Stimulated activated CD4-positive, alpha-beta T cell treated with anti-CD3 and anti-CD28 coated beads, Interleukin-4, amount 100 ng/mL, for 24 hours (primary cell): ENCODE measurements around the gene ACKR2.

Experiments used
- DNase-seq: peaks from one replicate; pipeline ENCODE4 v3.0.0-alpha.2; 2020

The ACKR2 gene

DNA sequence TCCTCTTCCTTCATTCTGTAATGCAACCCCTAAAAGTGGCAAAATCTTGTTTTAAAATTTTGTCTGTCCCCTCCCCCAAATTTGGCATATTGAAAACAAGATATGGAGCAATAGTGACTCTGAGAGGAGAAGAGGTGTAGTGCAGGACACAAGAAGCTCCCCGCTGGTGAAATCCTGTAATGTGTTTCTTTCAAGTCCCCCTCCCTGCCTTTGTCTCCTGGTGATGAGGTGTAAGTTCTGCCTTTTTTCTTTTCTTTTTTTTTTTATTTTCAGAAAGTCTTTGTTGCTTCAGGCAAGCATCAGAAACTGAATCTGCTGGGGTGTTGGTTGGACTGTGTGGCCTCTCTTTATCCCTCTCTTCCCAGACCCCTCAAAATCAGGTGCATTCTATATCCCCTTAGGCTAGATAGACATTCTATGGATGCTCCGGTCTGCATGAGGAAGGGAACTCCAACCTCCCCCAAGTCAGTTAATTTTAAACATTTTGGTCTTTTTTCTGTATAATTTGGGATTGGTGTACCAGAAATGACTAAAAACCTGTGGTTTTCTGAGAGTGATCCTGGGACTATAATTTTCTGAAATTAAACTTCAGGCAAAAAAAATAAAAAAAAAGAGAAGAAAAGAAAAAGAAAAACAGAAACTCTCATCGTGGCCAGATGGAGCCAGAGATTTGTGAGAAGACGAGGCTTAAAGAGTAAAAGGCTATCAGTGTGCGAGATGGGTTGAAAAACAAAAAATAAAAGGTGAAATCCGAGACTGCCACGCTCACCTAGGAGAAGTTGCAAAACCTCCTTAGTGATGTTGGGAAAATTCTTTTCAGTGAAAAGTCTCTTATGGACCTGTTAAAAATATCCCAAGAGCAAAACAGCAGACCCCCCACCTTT lies 21.4 kb downstream of the ACKR2 start:
- DNase-seq = no peak

GRCh38 chr3:42831321-42831713 lies 22.1 kb downstream of the ACKR2 start:
- peak; percentile 79 for DNase-seq

DNA sequence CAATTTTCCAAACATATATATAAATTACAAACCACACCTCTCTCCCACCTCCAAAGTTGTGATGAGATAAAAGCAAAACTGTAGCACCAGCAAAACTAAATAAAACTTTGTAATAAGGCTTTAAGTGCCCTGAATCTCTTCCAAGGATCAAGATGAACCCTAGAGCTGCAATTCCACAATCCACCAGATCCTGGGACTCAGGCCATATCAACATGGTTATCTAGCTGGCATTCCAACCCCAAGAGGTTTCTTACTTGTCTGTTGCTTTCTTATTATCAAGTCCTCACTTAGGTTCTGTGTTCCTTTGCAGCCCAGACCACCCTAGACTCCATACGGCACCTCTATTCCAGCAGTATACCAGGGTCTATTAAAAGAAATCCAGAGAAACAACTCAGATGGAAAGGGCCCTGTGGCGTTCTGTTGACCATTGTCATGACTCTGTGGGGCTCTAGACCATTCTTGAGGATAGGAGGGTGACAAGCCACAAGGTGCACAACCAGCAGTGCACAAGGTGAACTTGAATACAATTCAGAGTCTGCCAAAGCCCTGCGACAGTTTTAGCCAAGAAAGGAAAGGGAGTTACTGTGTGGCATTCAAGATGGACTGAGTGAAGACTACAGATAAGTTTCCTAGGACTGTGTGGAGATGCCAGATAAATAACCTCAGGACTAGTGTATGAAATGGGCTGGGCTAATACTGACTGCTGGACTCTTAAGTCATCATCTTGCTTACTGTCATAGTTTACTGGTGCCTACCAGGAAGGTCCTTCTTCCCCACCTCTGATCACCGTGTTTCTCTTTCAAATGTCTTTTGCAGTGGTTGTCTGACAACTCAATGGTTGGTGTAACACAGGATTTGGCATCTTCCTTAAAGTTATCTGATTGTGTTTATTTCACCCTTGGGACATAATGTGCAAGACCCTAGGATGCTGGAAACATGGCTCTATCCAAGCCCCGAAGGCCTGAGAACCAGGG lies 27.2 kb downstream of the ACKR2 start:
- no peak for DNase-seq

DNA sequence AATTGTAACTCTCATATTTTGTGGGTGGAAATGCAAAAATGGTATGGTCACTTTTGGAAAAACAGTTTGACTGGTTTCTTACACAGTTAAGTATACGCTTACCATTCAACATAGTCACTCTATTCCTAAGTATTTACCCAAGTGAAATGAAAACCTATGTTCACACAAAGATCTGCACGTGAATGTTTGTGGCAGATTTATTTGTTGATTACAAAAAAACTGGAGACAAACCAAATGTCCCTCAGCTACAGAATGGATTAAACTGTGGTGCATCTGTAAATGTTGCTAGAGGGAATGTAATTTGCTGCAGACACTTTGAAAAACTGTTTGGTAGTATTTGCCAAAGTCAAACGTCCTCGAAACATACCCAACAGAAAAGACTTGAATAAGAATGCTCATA lies 29.3 kb downstream of the ACKR2 start:
- no peak for DNase-seq

DNA sequence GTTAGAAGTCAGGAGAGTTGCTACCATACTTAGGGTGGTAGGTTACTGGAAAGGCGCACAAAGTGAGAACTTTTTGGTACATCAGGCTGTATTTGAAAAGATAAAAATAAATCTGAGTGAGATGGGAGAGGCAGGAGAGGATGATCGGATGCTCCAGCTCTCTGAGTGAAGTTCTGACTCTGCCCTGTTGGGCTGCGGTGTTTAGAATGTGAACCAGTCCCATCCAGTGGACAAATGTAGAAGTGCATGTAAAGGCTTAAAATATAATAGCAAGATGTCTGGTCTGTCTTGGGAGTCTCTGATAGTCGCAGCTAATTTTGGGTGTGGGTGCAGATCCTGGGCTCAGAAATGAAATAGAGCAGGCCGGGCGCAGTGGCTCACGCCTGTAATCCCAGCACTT lies 30.4 kb downstream of the ACKR2 start:
- DNase-seq = peak; percentile 17

DNA sequence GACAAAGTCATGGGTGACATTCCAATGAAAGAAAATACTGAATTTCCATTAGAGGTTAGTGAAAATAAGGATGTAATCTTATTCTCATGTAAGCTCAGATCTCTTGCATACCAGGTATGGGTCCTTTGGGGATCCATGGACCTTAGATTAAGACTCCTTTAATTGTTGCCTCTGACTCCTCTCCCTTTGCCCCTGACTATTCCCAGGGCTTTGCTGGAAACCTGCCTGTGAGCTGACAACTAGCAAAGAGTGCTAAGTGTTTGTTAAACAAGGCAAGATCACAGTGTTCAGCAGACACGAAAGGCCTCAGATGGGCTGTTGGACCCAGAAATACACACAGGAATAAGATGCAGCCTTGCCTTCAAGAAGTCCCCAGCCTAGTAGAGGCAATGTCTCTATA lies 32.1 kb downstream of the ACKR2 start:
- DNase-seq = no peak

DNA sequence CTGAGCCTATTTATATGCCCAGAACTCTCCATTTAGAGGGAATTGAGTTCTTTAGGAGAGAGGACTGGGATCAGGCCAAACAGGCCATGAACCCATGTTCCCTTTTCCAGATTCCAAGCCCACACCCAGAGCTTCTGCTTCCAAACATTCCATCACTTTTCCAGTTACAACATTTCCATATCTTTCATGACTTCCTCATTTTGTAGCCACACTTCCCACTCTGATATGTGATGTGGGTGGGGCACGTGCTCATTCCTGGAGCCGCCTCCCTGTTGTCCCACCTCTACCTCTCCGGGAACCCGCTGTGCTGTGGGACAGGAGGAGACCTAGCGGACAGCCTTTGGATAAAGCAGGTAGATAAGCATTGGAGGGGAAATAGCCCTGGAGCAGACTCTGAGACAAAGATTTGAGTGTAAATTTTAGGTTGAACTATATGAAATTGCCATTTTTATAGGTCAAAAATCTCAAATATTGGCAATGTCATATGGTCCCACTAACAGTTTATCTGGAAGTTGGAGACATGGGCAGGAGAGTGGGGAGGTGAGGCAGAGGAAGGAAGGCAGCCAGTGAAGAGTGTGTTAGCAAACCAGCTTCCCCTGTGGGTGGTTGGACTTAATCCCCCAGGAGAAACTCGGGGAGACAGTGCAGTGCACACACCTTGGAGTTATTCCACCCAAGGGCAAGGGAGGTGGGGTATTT lies 34.6 kb downstream of the ACKR2 start:
- no peak for DNase-seq

DNA sequence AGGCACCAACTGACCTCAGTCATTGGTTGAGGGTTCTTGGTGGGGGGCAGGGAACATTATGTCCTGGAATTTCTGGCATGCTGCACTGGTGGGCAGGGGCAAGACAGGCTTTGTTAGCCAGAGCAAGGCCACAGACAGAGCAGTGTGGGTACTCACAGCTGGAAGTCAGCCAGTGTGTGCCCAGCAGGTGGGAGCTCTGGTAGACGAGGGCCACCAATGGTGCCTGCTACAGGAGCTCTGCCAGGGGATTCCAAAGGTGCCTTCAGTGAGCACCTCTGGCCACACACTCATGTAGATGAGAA lies 35.1 kb downstream of the ACKR2 start:
- no peak for DNase-seq

GRCh38 chr3:42844815-42845214 lies 35.6 kb downstream of the ACKR2 start:
- DNase-seq = no peak

DNA sequence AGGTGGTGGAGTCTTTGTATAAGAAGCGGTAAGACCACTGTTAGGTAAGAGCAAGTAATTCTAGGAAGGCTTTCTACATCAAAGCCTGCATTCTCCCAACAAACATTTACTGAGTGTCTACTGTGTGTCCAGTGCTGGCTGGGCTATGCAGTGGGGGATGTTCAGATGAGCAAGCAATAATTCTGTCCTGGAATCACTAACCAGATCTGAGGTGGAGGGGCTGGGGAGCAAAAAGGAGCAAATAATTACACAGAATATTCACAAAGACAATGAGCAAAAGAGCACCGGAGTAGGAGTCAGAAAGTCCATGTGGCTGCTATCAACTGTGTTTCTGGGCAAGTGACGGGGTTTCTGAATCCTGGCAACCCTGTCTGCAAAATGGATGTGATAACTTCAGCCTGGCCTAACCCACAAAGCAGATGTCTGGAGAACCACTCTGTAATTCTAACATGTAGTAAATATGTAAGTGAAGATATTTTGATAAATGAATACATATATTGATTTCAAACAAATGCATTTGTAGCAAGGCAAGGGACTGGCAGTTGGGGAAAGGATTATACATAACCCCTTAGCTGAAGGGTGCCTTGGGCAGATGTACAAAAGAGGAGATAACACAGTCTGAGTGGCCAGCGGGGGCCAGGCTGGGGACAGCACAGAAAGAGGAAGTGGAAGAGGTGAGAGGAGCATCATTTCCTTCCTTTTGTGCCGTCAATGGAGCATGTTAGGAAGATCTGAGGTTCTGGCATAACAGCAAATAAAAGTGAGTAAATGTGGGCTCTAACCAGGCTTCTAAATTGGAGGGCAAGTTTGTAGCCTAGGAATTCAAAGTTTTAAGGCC lies 37.7 kb downstream of the ACKR2 start:
- DNase-seq = no peak

GRCh38 chr3:42847731-42848130 lies 38.5 kb downstream of the ACKR2 start:
- DNase-seq = no peak

DNA sequence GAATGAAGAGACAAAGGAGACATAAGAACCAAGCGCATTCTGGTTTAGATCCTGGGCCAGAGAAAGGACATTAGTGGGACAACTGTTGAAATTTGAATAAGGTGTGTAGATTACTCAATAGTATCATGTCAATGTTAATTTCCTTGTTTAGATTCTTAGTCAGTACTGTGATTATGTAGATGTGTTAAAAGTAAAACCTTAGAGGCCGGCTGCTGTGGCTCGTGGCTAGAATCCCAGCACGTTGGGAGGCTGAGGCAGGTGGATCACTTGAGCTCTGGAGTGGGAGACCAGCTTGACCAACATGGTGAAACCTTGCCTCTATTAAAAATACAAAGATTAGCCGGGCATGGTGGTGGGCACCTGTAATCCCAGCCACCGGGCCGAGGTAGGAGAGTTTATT lies 39.8 kb downstream of the ACKR2 start:
- DNase-seq = no peak

DNA sequence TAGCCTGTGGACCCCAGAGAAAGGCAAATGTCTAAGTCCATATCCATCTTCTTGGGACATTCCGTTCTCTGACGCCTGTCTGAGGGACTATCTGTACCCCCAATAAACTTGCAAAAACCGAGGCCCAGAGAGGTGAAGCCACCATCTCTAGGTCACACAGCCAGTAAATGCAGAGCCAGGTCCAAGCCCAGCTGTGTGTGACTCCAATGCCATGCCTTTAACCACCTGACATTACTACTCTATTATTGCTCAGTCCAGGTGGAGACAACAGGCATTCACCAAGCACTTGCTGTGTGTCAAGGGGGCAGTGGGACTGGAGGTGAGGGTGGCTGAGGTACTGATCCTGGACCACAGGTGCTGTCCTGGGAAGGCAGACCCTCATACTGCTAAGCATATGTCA lies 41.0 kb downstream of the ACKR2 start:
- no peak for DNase-seq

GRCh38 chr3:42851228-42851834 lies 42.1 kb downstream of the ACKR2 start:
- DNase-seq = no peak

DNA sequence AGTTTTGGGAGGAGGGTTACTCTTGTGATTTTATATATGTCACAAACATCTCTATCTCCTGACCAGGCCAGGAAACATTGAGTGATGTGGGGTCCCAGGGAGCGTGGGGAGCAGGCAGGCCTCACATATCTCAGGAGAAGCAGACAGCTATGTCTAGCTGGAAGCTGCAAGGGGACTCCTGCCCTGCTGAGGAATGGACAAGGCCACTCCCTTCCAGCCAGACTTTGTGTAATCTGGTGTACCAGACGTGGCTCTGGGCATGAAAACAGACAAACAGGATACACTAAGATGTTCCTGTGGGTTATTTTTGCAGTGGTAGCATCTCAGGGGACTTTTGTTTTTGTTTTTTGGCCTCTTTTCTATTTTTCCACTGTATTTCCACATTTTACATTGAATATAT lies 43.2 kb downstream of the ACKR2 start:
- DNase-seq = no peak

- no peak for DNase-seq
Measured at GRCh38 chr3:42853056-42853455, 43.8 kb downstream of the ACKR2 start.

DNA sequence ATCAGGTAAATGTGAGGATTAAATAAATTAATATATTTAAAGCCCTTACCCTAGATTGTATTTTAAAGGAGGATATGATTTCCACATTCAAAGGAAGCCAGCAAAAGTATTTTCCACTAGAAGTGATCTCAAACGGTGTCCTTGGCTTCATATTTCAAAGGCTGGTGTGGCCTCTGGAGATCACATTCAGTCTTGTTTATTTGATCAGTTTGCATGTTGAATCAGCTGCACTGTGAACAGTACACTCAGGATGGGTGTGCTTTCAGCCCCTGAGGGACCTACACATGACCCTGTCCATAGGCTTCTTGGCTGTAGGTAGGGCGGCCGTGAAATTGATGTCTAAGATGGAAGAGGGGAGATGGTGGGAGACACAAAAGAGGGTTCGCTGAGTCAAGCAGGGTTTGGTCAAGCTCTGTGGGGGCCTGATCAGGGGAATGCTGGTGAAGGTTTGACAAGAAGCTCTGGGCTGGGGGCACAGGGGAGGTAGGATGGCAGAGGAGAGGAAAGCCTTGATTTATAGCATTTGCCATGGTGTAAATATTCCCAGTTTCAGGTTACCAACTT lies 44.6 kb downstream of the ACKR2 start:
- DNase-seq = no peak

- DNase-seq = no peak
Measured at GRCh38 chr3:42855219-42855546, 45.9 kb downstream of the ACKR2 start.

DNA sequence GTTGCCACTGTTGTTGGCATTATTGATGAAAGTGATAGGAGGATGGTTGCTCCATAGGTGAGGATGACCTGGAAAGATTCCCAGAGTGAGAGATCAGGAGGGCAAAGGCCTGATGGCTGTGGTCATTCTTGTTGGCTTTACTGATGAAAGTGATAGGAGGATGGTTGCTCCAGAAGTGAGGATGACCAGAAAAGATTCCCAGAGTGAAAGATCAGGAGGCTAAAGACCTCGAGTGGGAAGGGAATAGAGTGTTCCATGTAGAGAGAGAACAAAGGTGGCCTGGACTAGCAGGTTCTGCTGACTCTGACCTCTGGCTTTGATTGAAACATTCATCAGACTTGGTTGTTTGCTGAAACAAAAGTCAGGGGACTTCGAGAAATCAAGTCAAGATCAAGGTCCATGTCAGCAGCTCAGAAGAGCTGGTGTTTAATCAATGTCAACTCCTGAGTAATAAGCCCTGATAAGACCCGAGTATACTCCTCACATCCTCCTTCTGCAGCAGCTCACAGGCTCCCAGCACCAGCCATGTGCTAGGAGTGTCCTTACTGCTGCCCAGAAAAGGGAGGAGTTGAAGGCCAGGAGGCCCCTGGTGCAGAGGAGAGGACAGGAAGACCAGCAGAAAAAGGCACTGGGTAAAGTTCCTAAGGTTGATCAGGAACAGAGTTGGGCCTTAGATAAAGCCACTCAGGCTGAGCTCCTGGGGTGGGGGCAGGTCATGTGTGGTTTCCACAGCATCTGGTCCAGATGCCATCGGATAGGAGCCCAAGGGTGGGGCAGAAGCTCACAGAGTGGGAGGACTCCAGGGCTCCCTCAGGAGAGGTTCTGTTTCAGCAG lies 46.5 kb downstream of the ACKR2 start:
- DNase-seq = no peak

- DNase-seq = no peak
Measured at GRCh38 chr3:42856544-42856943, 47.3 kb downstream of the ACKR2 start.
